Colon (tissue), 2 donors: Measurements from ENCODE around the gene AK5.

Experiments
- FAIRE-seq: peaks from 2 replicates; lab custom pipeline; 2012; peaks lifted over from hg19 to GRCh38; lab: Jason Lieb, UNC
- donor health status: control.
- donor health status: control.

AK5 gene

GRCh38 chr1:77446841-77447555 lies 165.2 kb downstream of the AK5 start:
- no peak for FAIRE-seq

DNA sequence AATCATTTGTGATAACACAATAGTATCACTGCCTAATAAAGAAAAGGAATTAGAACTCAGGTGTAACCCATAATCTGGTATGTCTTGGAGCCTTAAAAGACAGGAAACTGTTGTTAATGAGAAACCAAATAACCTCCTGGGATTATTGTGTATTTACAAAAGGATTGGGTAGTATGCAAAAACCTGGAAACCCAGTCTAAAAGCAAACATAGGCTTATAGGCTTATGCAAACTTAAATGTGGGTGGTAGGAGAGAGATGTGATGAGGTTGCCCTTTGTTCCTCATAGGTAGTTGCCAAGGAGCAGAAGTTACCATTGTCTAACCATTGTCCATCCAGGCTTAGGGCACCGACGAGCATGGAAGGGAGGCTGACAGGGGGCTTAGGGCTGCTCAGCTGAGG lies 165.8 kb downstream of the AK5 start:
- FAIRE-seq = no peak

DNA sequence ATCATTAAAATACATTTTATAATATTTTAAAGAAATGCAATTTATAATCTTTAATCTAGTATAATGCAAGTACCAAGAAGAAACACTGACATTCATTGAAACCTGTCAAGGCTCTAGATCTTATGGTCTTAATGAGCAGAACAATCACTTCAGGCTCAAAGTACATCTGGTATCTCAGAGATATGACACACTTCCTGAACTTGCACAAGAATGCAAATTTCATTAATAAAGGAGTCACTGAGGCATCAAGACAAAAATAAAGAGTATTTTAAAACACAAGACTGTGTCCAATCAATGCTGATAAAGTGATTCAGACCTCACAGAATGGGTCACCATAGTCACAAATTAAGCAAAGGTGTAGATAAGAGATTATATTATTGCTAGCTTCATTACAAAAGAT lies 178.1 kb downstream of the AK5 start:
- no peak for FAIRE-seq

DNA sequence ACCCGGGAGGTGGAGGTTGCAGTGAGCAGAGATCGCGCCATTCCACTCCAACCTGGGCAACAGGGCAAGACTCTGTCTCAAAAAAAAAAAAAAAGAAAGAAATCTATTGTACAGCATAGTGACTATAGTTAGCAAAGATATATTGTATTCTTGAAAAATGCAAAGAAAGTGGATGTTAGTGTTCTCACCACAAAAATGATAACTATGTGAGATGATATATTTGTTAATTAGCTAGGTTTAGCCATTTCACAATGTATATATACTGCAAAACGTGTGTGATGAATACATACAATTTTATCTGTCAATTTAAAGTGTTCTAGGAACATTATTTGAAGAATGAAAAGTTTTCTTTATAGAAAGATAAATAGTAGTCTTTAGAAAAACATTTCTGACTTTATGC lies 179.9 kb downstream of the AK5 start:
- FAIRE-seq = no peak

DNA sequence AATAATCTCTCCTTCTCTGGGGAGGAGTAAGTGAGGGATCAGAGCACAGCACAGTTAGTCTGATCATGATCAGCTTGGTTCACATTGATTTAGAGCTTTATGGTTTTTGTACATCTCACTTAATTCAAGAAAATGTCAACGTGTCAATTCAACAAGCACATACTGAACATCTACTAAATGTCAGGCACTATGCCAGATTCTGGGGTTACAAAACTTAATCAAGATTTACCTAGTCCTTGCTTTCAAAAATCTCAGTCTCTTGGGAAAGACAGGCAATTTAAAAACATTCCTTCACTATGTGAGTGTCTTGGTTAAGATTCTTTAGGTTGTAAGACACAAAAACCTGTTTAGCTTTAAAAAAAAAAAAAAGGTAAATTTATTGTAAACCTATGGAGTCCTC lies 181.4 kb downstream of the AK5 start:
- FAIRE-seq = no peak

DNA sequence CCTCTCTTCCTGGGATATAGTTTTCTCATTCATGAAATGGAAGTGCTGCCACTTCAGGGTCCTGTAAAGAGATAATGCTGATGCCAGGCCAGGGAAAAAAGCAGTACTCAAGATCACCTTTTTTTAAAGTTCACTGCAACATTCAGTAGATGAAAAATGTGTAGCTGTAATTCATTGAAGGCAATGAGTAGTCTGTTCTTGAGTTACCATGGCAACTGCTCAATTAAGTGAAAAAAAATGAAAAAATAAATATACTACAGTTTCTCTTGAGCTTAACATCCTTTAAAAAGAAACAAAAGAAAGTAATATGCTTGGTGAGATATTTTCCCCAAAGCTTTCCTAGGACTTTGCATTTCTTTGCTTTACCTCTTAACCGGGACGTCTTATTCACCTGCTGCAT lies 183.3 kb downstream of the AK5 start:
- no peak for FAIRE-seq

GRCh38 chr1:77465922-77466321 lies 184.1 kb downstream of the AK5 start:
- FAIRE-seq = no peak

GRCh38 chr1:77467021-77467595 lies 185.3 kb downstream of the AK5 start:
- no peak for FAIRE-seq

DNA sequence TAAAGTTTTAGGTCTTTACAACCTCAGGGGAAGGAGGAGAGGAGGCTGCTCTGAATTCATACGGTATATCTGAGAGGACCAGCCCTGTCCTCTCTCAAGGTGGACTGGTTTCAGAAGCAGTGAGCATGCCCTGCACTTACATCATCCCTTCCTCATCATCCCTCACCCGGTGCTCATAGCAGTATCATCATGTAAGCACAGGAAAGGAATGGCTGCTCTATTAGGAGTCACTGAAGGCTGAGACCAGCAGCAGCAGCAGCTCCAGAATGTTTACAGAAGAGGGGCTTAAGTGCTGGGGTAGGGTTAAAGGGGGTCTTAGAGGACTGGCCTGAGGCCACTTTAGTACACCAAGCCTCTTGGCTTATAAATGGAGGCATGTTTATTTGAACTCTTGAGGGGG lies 185.9 kb downstream of the AK5 start:
- no peak for FAIRE-seq

DNA sequence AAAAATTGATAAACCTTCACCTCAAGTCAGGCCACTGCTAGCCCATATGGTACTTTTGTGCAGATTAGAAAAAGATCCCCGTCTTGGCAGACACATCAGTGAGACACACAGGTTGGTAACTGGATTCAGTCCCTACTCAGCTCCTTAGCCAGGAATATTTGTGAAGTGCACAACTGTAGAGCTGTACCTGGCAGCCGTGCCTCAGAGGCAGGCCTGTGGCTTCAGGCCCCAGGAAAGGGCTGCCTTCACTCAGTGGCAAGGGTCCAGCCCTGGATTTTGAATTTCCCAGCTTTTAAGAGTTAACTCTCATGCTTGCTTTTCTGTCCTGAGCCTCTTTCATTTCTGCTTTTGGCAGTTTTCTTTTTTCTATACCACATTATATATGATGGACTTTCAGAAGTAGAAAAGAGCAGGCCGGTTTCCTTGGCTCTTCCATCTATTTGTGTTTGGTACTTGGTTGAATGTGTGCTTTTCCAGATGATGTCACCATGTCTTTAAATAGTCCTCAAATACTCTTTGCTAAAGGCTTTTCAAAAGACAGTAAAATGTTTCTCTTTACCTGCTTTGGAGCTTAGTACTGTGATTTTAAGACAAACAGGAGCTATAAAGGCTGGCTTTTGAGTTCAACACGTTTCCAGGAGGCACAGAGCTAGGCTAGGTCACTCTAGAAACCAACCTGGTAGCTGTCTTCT lies 186.6 kb downstream of the AK5 start:
- FAIRE-seq = no peak

- no peak for FAIRE-seq
These were observed 187.3 kb downstream of the AK5 start for GRCh38 chr1:77468949-77469710.

DNA sequence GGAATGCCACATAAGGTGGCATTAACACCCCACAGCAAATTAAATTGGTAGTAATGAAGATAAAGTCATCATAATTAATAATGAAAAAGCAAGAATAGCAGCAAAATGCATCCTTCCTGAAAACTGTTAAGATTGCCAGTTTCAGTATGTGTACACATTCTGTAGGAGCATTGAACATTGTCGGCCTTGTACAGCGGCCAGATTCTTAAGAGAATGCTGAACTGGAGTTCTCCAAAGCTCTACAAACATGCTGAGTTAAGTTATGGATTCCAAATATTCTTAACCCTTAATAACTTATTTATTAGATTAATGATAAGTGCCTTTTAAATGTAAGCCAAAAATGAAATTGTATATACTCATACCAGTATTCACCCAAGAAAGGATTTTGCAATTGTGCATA lies 189.9 kb downstream of the AK5 start:
- FAIRE-seq = no peak

GRCh38 chr1:77473690-77474089 lies 191.9 kb downstream of the AK5 start:
- FAIRE-seq = no peak

GRCh38 chr1:77475641-77476040 lies 193.8 kb downstream of the AK5 start:
- no peak for FAIRE-seq

DNA sequence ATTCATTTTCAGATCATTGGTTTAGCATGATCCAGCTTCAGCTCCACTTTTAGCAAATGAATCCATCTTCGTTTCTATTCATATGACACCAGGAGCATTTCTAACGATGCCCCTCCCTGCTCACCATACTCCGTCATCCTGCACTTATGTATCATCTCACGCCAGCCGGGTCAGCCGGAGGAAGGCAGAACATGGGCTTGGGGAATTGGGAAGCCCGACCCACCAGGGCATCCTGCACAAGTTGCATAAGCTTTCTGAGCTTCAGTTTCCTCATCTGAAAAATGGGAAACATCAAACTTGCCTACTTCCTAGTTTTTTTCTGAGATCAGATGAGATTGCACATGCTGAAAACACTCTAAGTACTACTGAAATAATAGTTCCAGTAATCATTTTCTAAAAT lies 194.7 kb downstream of the AK5 start:
- FAIRE-seq = no peak

DNA sequence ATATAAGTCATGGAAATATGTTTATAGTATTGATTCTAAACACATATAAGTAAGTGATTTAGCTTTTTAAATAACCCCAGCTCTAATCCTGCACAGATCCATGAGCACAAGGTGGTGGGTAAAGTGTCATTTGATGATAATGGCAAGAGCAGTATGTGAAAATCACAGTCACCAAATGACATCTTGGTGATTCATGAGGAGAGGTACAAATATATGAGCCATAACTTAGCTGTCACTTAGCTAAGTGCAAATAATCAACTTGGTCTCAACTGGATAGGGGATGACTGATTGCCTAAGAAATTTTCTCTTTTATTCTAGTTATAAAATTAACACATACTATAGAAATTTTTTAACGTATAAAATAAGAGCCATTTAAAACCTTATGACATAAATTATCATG lies 202.5 kb downstream of the AK5 start:
- no peak for FAIRE-seq

DNA sequence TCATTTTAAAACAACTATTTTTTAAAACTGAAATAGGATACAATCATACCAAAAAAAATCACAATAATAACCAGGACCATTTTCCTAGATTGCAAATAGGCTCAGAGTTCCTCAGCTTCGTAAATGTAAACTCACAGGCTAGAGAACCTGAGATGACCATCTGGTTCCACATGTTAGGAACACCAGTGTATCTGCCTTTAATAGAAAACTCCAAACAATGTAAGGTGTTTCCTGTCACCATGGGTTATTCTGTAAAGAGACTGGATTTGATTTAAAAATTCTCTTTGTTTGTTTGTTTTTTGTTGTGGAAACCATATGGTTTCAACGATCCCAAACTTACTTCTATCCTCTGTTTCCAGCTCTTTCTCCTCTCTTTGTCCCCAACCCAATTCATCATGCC lies 203.1 kb downstream of the AK5 start:
- FAIRE-seq = no peak

DNA sequence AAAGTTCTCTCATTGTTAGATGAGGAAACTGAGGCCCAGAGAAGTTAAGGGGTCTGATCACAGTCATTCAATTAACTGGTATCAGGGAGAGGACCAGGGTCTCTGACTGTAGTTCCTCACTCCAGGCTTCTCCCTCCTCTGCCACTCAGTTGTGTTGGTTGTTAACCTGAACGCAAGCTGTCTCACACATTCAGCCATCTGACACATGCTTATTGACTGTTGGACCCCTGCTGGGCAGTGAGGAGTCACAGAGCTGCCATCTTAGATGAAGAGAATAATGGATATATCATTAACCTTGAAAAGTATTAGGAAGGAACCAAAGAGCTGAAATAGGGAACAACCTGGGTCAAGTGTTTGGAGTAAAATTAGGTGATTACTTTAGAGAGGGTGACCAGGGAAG lies 205.8 kb downstream of the AK5 start:
- no peak for FAIRE-seq

- no peak for FAIRE-seq
These were observed 208.1 kb downstream of the AK5 start for GRCh38 chr1:77489910-77490309.

GRCh38 chr1:77494026-77494425 lies 212.2 kb downstream of the AK5 start:
- FAIRE-seq = no peak

- FAIRE-seq = no peak
These were observed 217.1 kb downstream of the AK5 start for GRCh38 chr1:77498918-77499317.

DNA sequence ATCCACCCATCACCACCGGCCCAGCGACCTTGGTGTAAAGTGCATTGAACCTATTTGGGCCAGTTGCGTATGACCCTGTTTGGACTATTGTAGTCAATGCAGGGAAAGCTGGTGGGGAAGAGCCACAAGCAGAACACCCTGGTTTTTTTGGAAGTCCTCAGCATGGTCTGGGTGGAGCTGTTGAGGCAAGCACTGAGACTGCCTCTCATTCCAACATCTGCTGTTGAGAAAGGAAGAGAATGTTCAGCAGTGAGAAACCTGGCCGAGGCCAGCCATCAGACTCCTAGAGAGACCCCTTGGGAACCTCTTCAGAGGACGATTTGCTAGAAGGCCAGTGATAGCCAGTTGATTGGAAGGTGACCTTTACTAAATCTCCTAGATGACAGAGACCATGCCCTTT lies 217.6 kb downstream of the AK5 start:
- FAIRE-seq = no peak

DNA sequence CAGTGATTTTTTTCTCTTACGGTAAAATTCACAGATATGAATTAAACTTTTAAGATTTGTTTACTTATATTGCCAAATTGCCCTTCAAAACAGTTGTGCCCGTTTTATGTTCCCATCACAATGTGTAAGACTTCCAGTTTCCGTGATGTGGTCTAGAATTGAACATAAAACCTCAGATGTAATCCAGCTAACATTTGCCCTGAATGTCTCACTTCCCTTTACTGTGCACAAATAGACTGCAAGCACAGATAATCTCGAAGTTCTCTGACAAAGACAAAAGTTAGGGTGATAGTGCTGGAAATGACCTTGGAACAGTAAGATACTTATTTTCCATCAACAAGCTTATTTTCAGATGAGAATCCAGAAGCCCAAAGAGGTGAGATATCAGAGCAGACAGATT lies 223.2 kb downstream of the AK5 start:
- FAIRE-seq = no peak
